Measurements from ENCODE around the gene ACO2. TPM values are rescaled to one million over a fixed set of nuclear protein-coding genes. Genes with fewer than 3 reads are reported as not detected.
"Not testable (repeated sequence)": the region's sequence is repeated elsewhere in the genome, so short reads cannot be mapped to it uniquely, and the experiment has no call there.

The ACO2 gene
- total RNA-seq, 2 donors from 2014 or later: 32.7 to 75.5 TPM

- H3K36me3 ChIP-seq (replicated peaks in 1 of 2; ENCODE audit: insufficient read depth in 1 of 2, low read depth in 2 of 2): no peaks in the 10 kb centered on the region
Observed at GRCh38 chr22:41557401-41558240, 88.7 kb downstream of the ACO2 start.

GRCh38 chr22:41558241-41558630, 89.3 kb downstream of the ACO2 start:
- H3K9me3 ChIP-seq; H3K36me3 ChIP-seq (replicated peaks in 1 of 2; ENCODE audit: insufficient read depth in 1 of 2, low read depth in 2 of 2); H3K27me3 ChIP-seq; H3K4me3 ChIP-seq; H3K27ac ChIP-seq; DNase-seq; ATAC-seq; intact Hi-C loops (cut with DNase I): not testable (repeated sequence)
- WGBS, 2 donors: 91 to 96% methylated on average over 12 to 13 of the region's 13 CpGs
- H3K4me1 ChIP-seq: peaks cover 47% of the 10 kb centered on the region

More at GRCh38 chr22:41557401-41558240, 88.7 kb downstream of the ACO2 start:
- intact Hi-C loops (cut with DNase I): no loop called here
- H3K9me3 ChIP-seq: no peaks in the 10 kb centered on the region
- no peak for TF ChIP-seq CTCF (IDR thresholded peaks at IDR 0.05)
- no peak for TF ChIP-seq POLR2A (IDR thresholded peaks at IDR 0.05)
- peaks cover 40% of the 10 kb centered on the region for H3K4me1 ChIP-seq
- WGBS, 2 donors: 41 to 62% methylated on average over 14 to 19 of the region's 19 CpGs
- peak; percentile 49 for ATAC-seq
- H3K27me3 ChIP-seq: no peaks in the 10 kb centered on the region
- no peak overlapping the region for H3K4me3 ChIP-seq
- peak; percentile 61 to 79 (median 77) for DNase-seq
- H3K27ac ChIP-seq: peak overlapping the region in 2 of 4 donors; percentile 5 to 63

GRCh38 chr22:41560095-41560471, 91.2 kb downstream of the ACO2 start:
- WGBS, 2 donors: 42 to 64% methylated on average over 3 to 6 of the region's 6 CpGs
- Histone ChIP-seq H3K9me3 (no peaks in the 10 kb centered on the region), H3K36me3 (replicated peaks in 1 of 2; ENCODE audit: insufficient read depth in 1 of 2, low read depth in 2 of 2) (no peaks in the 10 kb centered on the region), H3K4me1 (peaks cover 60% of the 10 kb centered on the region), H3K4me3 (no peak overlapping the region), H3K27ac (peak overlapping the region in 2 of 4 donors; percentile 81 to 82), H3K27me3 (no peaks in the 10 kb centered on the region)
- intact Hi-C loops (cut with DNase I): no loop called here
- no peak for DNase-seq
- no peak for ATAC-seq
- TF ChIP-seq POLR2A (IDR thresholded peaks at IDR 0.05) (no peak), CTCF (IDR thresholded peaks at IDR 0.05) (no peak)

GRCh38 chr22:41561335-41561734, 92.4 kb downstream of the ACO2 start:
- intact Hi-C loops (cut with DNase I): no loop called here
- DNase-seq: peak in 3 of 4 donors; percentile 29 to 43 (median 38)

More at GRCh38 chr22:41561335-41561734, 92.4 kb downstream of the ACO2 start:
- no peaks in the 10 kb centered on the region for H3K9me3 ChIP-seq
- peak overlapping the region in 1 of 2 donors; percentile 34 for H3K4me3 ChIP-seq
- 29 to 59% methylated on average over 3 to 10 of the region's 10 CpGs for WGBS, 2 donors
- ATAC-seq: peak; percentile 36
- no peak for TF ChIP-seq CTCF (IDR thresholded peaks at IDR 0.05)
- TF ChIP-seq POLR2A (IDR thresholded peaks at IDR 0.05): no peak
- H3K27ac ChIP-seq: peak overlapping the region; percentile 71 to 82 (median 78)
- H3K4me1 ChIP-seq: peaks cover 69% of the 10 kb centered on the region
- no peaks in the 10 kb centered on the region for H3K27me3 ChIP-seq
- no peaks in the 10 kb centered on the region for H3K36me3 ChIP-seq (replicated peaks in 1 of 2; ENCODE audit: insufficient read depth in 1 of 2, low read depth in 2 of 2)

Measured in body of pancreas (tissue), 4 donors.